ENCODE data around the gene RNF213. TPM values are rescaled to one million over a fixed set of nuclear protein-coding genes. Genes with fewer than 3 reads are reported as not detected.

RNF213 gene
- polyA plus RNA-seq, 1 of the 3 experiments (the other 2 are of a cell fraction): 57.5 TPM

DNA sequence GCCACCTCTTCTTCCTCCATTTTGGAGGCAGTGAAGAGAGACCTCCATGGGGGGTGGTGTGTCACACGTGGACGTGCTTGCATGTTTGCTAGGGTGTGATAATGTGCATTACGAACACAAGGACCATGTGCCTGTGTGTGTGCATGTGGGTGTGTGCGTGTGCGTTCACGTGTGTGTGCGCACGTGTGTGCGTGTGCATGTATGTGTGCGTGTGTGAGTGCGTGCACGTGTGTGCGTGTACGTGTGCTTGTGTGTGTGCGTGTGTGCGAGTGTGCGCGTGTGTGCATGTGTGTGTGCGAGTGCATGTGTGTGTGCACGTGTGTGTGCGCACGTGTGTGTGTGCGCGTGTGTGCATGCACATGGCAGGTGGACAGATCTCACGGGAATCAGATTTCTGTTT is 29.5 kb downstream of the RNF213 start:
- Histone ChIP-seq H3K4me3 (ENCODE audit: low read depth in 2 of 2, low read length in 1 of 2) (no peak overlapping the region), H3K79me2 (ENCODE audit: insufficient read depth) (peaks cover 7% of the 10 kb centered on the region; the same call in 1 of the 2 replicates), H3K36me3 (replicated peaks in 1 of 2; ENCODE audit: control insufficient read depth in 1 of 2, insufficient read depth in 2 of 2, low read length in 1 of 2) (peaks cover 55 to 57% of the 10 kb centered on the region in 2 experiments), H3F3A (replicated peaks; ENCODE audit: insufficient read depth) (no peaks in the 10 kb centered on the region), H3K4me1 (ENCODE audit: control insufficient read depth in 1 of 2, insufficient read depth in 2 of 2, low read depth in 1 of 2, low read length in 1 of 2) (no peaks in the 10 kb centered on the region), H2AFZ (ENCODE audit: low read depth) (no peak overlapping the region), H3K27ac (ENCODE audit: low read depth in 2 of 2, low read length in 1 of 2) (no peak overlapping the region), H3K9me3 (no peaks in the 10 kb centered on the region), H3K27me3 (ENCODE audit: insufficient read depth) (no peaks in the 10 kb centered on the region), H3K9me2 (no peaks in the 10 kb centered on the region), H3K9ac (no peak overlapping the region), H3K4me2 (no peak overlapping the region), H4K20me1 (ENCODE audit: insufficient read depth) (no peaks in the 10 kb centered on the region)
- no peak for TF ChIP-seq MXI1 (IDR thresholded peaks at IDR 0.05; ENCODE audit: low read depth, low read length)
- ChIA-PET POLR2A (no interaction called here), CTCF (interaction anchor here (1.3 kb wide), 1 partner anchor 27 kb away, joined by 3 read pairs; no protein-coding TSS in a partner anchor)
- 88% methylated on average over 25 of the region's 25 CpGs for WGBS (ENCODE audit: low lambda C conversion rate)
- DNase-seq: no peak

DNA sequence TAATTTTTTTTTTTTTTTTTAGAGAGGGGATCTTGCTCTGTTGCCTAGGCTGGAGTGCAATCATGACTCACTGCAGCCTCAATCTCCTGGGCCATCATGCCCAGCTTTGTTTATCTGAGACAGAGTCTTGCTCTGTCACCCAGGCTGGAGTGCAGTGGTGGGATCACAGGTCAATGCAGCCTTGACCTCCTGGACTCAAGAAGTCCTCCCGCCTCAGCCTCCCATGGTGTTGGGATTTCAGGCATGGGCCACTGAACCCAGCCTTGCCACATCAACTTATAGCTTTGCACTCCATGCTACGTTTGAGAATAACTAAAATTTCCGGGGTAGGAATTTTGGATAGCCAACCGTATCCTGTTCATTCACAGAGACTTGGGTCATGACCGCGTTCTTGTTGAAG is 30.6 kb downstream of the RNF213 start:
- H3K9ac ChIP-seq: no peak overlapping the region
- no peaks in the 10 kb centered on the region for H3K27me3 ChIP-seq (ENCODE audit: insufficient read depth)
- ChIA-PET POLR2A (no interaction called here), CTCF (interaction anchor here (2.5 kb wide), 1 partner anchor 209 kb away, joined by 8 read pairs; no protein-coding TSS in a partner anchor)
- no peaks in the 10 kb centered on the region for H3K9me2 ChIP-seq
- H3K36me3 ChIP-seq (replicated peaks in 1 of 2; ENCODE audit: control insufficient read depth in 1 of 2, insufficient read depth in 2 of 2, low read length in 1 of 2): peaks cover 64 to 66% of the 10 kb centered on the region in 2 experiments
- H3K79me2 ChIP-seq (ENCODE audit: insufficient read depth): peaks cover 7% of the 10 kb centered on the region; the same call in 1 of the 2 replicates
- H3K9me3 ChIP-seq: no peaks in the 10 kb centered on the region
- no peak for TF ChIP-seq NRF1 (IDR thresholded peaks at IDR 0.05; ENCODE audit: low read depth, low read length)
- no peak for TF ChIP-seq MEF2A (IDR thresholded peaks at IDR 0.05; ENCODE audit: borderline replicate concordance, low read depth)
- TF ChIP-seq ELF1 (IDR thresholded peaks at IDR 0.05): no peak
- no peak for TF ChIP-seq GABPA (IDR thresholded peaks at IDR 0.05; ENCODE audit: low read depth)
- TF ChIP-seq RXRA (IDR thresholded peaks at IDR 0.05; ENCODE audit: borderline replicate concordance, low read depth): no peak
- TF ChIP-seq TEAD4 (IDR thresholded peaks at IDR 0.05; ENCODE audit: borderline replicate concordance, insufficient read depth): no peak
- TF ChIP-seq, protein P1, sequence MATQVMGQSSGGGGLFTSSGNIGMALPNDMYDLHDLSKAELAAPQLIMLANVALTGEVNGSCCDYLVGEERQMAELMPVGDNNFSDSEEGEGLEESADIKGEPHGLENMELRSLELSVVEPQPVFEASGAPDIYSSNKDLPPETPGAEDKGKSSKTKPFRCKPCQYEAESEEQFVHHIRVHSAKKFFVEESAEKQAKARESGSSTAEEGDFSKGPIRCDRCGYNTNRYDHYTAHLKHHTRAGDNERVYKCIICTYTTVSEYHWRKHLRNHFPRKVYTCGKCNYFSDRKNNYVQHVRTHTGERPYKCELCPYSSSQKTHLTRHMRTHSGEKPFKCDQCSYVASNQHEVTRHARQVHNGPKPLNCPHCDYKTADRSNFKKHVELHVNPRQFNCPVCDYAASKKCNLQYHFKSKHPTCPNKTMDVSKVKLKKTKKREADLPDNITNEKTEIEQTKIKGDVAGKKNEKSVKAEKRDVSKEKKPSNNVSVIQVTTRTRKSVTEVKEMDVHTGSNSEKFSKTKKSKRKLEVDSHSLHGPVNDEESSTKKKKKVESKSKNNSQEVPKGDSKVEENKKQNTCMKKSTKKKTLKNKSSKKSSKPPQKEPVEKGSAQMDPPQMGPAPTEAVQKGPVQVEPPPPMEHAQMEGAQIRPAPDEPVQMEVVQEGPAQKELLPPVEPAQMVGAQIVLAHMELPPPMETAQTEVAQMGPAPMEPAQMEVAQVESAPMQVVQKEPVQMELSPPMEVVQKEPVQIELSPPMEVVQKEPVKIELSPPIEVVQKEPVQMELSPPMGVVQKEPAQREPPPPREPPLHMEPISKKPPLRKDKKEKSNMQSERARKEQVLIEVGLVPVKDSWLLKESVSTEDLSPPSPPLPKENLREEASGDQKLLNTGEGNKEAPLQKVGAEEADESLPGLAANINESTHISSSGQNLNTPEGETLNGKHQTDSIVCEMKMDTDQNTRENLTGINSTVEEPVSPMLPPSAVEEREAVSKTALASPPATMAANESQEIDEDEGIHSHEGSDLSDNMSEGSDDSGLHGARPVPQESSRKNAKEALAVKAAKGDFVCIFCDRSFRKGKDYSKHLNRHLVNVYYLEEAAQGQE (IDR thresholded peaks at IDR 0.05; ENCODE audit: low read depth, low read length): no peak
- H3K4me1 ChIP-seq (ENCODE audit: control insufficient read depth in 1 of 2, insufficient read depth in 2 of 2, low read depth in 1 of 2, low read length in 1 of 2): no peaks in the 10 kb centered on the region
- H3K27ac ChIP-seq (ENCODE audit: low read depth in 2 of 2, low read length in 1 of 2): no peak overlapping the region
- DNase-seq: no peak
- no peak overlapping the region for H3K4me3 ChIP-seq (ENCODE audit: low read depth in 2 of 2, low read length in 1 of 2)
- 94% methylated on average over 6 of the region's 6 CpGs for whole genome bisulfite sequencing (ENCODE audit: low lambda C conversion rate)
- no peaks in the 10 kb centered on the region for H3F3A ChIP-seq (replicated peaks; ENCODE audit: insufficient read depth)
- no peak overlapping the region for H3K4me2 ChIP-seq
- H2AFZ ChIP-seq (ENCODE audit: low read depth): no peak overlapping the region
- H4K20me1 ChIP-seq (ENCODE audit: insufficient read depth): no peaks in the 10 kb centered on the region

Data from SK-N-SH (cell line).